Adipose tissue (tissue), 3 donors: Measurements from ENCODE around the gene PAPOLA. TPM values are rescaled to one million over a fixed set of nuclear protein-coding genes. Genes with fewer than 3 reads are reported as not detected.

ENCODE experiments used
- H3K27ac ChIP-seq: one replicate; pipeline ENCODE4 v1.5.1; 2013; ENCODE audit warnings: low read depth, low read length
- WGBS, 3 donors: extraction: QIAGEN DNeasy Blood & Tissue Kit; methylation state at CpG; one replicate each; pipeline ENCODE4 v1.1.7; 2013; 5-methylcytosine and 5-hydroxymethylcytosine counted together
- polyA plus RNA-seq, 3 donors: library from polyadenylated mRNA; stranded (reverse); fragments of 200-250 nt; gene quantifications; one replicate each; pipeline ENCODE4 v1.2.3, GENCODE V29; 2013
- donor health status: healthy with polysubstance abuse.
- donor health status: Bipolar disorder and iron deficiency.
- donor health status: healthy.

The PAPOLA gene
- polyA plus RNA-seq, 3 donors = 40.1 to 70.7 (median 45.3) TPM

DNA sequence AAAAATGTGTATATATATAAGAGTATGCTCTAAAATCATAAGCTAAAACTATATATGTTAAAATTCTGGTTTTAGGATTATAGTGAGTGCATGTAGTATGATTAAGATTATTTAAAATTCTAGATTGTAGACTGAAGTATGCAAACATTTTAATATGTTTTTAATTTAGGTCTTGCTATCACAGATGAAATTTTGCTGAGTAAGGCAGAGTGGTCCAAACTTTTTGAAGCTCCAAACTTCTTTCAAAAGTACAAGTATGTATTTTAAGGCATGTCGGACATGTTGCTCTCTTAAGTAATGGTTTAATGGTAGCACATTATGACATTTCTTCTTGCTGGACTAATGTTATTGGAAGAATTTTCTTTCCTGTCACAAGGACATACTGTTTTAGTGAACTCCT, 34.6 kb downstream of the PAPOLA start:
- H3K27ac ChIP-seq = no peak overlapping the region
- 97% methylated on average over 1 of the region's 1 CpG for WGBS, 3 donors

- 30 to 67% (median 61%) methylated on average over 3 of the region's 3 CpGs for WGBS, 3 donors
- H3K27ac ChIP-seq = no peak overlapping the region
Observed at GRCh38 chr14:96538097-96538989, 36.2 kb downstream of the PAPOLA start.

DNA sequence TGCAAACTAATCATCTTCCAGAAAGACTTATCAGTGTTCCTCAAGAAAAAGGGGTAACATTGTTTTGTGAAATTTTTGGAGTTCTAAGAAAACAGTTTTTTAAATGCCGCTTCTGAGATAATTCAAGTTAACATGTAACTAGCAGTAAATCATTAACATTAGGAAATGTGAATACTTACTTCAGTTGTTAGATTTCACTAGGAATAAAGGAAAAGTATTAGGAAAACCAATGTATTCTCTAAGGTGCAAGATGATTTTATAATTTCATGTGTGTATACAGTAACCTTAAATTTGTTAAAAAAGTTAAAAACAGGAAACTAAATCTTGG, 36.8 kb downstream of the PAPOLA start:
- H3K27ac ChIP-seq = no peak overlapping the region
- 41 to 94% (median 87%) methylated on average over 1 of the region's 1 CpG for WGBS, 3 donors

DNA sequence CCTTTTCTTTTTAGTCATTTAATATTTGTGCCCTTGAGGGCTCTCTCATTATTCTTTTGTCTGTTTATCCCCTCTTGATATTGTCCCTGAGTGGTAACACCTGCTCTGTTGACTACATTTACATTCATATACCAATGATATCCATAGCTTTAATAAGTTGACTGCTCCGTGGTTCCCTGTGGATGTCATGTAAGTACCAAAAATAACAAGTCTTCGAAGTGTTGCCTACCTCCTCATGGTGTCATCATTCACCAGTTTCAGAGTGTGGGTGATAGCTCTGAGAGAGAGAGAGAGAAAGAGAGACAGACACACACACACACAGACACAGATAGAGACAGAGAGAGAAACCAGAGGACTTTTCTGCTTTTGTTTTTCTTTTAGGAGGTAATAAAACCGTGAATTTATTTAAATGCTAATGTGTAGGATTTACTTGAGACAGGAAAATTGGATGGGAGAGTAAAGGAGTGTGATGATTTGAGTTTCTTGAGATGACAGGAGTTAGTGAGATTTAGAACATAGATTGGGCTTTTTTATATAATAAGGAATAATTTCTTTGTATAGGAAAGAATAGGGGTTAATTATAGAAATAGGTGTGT, 52.2 kb downstream of the PAPOLA start:
- 76 to 91% (median 84%) methylated on average over 3 of the region's 3 CpGs for WGBS, 3 donors
- no peak overlapping the region for H3K27ac ChIP-seq

DNA sequence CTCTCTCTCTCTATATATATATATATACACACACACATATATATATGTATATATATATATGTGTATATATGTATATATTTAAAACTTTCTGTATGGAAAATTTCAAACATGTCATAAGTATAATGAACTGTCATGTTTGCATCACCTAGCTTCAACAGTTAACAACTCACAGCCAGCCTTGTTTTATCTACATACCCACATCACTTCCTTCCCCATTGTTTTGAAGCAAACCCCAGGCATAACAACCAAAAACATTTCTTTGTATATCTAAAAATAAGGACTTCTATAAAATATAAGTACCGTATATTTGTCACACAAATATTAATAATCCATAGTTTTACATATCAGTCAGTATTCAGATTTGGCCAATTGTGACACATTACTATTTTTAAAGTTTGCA, 57.4 kb downstream of the PAPOLA start:
- no peak overlapping the region for H3K27ac ChIP-seq
- 44 to 78% (median 53%) methylated on average over 1 of the region's 1 CpG for WGBS, 3 donors

DNA sequence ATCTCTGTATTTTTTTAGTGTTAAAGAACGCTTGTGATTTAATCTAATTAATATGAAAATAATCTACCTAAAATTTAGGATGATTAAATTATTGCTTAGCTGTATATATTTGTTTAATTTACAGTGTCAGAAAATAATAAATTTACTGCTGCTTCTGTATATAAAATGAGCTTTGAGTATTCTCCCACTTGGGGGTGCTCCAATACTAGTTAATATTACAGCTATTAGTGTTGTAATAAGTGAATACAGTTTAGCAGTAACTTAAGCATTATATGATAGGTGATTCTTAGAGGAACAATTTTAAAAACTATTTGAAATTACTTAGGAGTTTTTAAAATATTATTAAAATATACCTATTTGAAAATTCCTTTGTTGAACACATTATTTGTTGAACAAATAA, 62.2 kb downstream of the PAPOLA start:
- H3K27ac ChIP-seq = no peak overlapping the region
- WGBS, 3 donors = 73 to 98% (median 98%) methylated on average over 1 of the region's 1 CpG

DNA sequence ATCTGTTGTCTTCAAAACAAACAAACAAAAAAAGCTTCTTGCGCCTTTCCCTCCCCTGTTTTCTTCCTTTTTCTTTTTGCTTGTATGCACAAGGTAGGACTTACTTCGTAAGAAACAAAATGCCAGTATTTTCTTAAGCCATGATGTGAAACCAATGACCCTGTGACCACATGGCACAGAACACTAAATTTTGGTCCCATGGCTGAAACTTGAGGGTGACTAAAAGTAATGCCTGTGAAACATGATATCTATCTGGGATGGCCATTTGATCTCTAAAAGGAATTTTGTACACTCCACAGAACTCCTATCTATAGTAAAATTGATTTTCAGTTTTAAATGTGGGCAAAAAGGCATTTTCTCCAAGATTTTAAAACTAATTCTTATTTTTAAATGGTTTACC, 63.6 kb downstream of the PAPOLA start:
- H3K27ac ChIP-seq = no peak overlapping the region
- WGBS, 3 donors = 84 to 92% (median 91%) methylated on average over 2 of the region's 2 CpGs

DNA sequence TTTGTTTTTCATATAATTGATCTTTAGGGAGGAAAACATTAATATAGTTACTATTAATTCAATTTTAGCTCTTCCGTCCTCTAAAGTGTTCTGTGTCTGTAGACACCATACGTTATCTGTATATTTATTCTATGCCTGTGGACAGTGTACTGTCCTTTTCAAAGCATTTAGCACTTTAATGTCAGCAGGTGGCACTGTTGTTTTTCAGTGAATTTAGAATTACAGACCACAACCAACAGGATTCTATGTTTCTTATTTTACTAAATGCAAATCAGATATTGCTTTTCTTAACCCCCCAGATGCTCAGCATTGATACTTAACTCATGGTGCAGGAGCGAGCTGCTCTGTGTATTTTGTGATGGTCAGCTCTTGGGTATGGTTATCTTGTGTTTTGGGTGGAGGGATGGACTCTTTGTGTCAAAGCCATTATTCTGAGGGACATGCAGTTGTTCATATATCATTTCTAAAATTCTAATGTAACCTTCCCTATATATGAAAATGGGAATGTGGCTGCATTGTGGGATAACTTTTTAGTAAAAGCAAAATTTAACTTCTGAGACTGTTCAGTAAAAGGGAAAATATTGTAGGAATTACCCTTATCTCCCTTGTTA, 65.2 kb downstream of the PAPOLA start:
- 66 to 89% (median 80%) methylated on average over 3 of the region's 3 CpGs for WGBS, 3 donors
- no peak overlapping the region for H3K27ac ChIP-seq

GRCh38 chr14:96568621-96569020, 66.4 kb downstream of the PAPOLA start:
- H3K27ac ChIP-seq = no peak overlapping the region

DNA sequence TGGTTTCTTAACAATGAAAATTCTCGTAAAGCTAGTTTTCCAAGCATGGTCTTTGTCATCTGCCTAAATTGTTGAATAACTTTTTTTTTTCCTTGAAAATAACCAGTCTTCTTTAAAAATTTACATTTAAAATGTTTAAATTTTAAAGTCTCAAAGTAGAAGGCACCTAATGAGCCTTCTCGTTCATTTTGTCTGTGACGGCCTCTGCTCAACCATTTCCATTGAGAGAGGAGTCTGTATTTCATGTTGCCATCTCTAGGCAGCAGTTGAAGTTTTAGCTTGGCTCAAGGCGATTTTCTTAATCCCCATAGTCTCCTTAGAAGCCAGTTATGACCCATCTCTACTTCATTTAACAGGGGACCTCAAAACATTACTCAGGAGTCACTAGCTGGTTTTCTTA, 69.1 kb downstream of the PAPOLA start:
- 93 to 96% (median 96%) methylated on average over 4 of the region's 4 CpGs for WGBS, 3 donors
- H3K27ac ChIP-seq = no peak overlapping the region

- 95 to 99% (median 96%) methylated on average over 5 of the region's 5 CpGs for WGBS, 3 donors
Observed at GRCh38 chr14:96573473-96574100, 71.4 kb downstream of the PAPOLA start.

GRCh38 chr14:96574171-96574632, 72.0 kb downstream of the PAPOLA start:
- H3K27ac ChIP-seq = no peak overlapping the region
- WGBS, 3 donors = 76 to 81% (median 79%) methylated on average over 2 of the region's 2 CpGs

More at GRCh38 chr14:96573473-96574100, 71.4 kb downstream of the PAPOLA start:
- no peak overlapping the region for H3K27ac ChIP-seq

DNA sequence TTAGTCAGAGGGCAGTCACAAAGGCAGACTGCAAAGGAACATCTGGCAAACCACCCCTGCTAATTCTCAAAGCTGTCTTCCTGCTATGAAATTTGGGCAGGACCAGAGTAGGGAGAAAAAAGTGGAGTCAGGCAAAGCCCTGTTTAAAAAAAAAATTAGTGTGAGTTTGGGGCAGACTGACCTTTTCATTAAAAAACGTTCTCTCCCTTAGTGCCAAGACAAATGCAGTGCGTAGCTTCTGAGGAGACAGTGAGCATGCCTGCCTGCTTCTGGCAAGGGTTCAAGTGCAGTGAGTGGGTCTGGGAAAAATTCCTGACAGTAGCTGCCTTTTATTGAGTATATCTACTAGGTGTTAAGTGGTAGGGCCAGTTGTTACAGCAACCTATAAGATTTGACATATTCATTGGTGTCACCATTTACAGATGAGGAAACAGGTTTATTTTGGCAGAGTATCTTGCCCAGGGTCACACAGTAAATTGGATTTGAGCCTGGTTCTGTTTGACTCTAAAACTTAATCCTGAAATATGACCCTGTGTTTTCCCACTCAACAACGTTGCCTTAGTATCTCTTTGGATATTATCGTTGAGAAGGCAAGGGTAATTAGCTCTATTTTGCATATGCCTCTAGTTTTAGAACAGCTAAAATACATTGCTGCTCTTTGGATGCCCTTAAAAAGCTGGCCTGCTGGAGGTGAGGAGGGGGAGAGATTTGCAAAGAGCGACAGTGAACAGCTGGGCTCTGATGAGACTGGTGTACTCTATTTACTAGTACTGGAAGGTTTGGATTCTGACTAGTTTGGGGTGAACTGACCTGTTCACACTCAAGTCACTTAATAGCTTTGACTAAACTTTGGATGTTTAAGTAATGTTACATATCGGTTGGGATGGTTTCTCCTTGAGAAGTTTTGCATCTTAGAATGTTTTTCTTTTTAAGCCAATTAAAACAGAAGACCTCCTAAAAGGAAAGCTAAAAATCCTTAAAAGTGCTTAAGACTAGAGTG, 72.8 kb downstream of the PAPOLA start:
- no peak overlapping the region for H3K27ac ChIP-seq
- WGBS, 3 donors = 41 to 70% (median 59%) methylated on average over 6 of the region's 6 CpGs

- whole genome bisulfite sequencing, 3 donors = 75 to 84% (median 78%) methylated on average over 6 of the region's 6 CpGs
- H3K27ac ChIP-seq = no peak overlapping the region
Observed at GRCh38 chr14:96576359-96576758, 74.2 kb downstream of the PAPOLA start.

GRCh38 chr14:96576937-96577336, 74.8 kb downstream of the PAPOLA start:
- H3K27ac ChIP-seq = no peak overlapping the region
- 45 to 50% (median 45%) methylated on average over 3 of the region's 3 CpGs for WGBS, 3 donors

GRCh38 chr14:96578619-96579018, 76.4 kb downstream of the PAPOLA start:
- no peak overlapping the region for H3K27ac ChIP-seq
- 64 to 78% (median 73%) methylated on average over 6 of the region's 6 CpGs for WGBS, 3 donors

DNA sequence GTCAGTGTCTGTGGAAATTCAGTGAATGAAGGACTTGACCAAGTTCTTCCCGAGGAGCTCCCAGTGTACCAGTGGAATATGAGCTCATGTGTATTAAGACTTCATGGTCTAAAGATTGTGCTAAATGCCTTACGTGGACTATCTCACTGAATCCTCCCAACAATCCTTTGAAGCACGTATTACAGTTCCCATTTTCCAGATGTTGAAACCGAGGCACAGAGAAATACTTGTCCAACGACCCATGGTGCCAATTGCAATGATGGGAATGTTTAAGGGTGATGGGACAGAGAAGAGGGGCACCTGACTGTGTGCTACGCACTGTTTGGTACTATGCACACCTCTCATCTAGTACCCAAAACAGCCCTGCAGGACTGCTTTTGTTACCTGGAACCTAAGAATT, 77.2 kb downstream of the PAPOLA start:
- no peak overlapping the region for H3K27ac ChIP-seq
- 85 to 90% (median 88%) methylated on average over 6 of the region's 6 CpGs for WGBS, 3 donors

DNA sequence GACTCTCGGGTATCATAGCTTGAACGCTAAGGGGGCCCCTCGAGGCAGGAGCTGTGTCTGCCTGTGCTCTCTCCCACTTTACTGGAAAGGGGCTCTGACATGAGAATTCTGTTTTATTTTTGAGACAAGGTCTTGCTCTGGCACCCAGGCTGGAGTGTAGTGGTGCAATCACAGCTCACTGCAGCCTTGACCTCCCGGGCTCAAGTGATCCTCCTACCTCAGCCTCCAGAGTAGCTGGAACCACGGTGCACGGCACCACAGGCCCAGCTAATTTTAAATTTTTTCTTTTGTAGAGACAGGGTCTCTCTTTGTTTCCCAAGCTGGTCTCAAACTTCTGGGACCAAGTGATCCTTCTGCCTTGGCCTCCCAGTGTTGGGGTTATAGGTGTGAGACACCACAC, 77.7 kb downstream of the PAPOLA start:
- WGBS, 3 donors = 87 to 92% (median 88%) methylated on average over 6 of the region's 6 CpGs
- H3K27ac ChIP-seq = no peak overlapping the region
